Measurements from ENCODE around the gene C10orf143. TPM values are rescaled to one million over a fixed set of nuclear protein-coding genes. Genes with fewer than 3 reads are reported as not detected.
"Not testable (repeated sequence)": the region's sequence is repeated elsewhere in the genome, so short reads cannot be mapped to it uniquely, and the experiment has no call there.

C10orf143 gene
- total RNA-seq, 3 donors from 2014 or later, result 3.0 to 4.5 (median 4.2) TPM

GRCh38 chr10:130024779-130025325 is 85.8 kb downstream of the C10orf143 start:
- Mint-ChIP-seq H3K4me3 (no peak overlapping the region), H3K36me3 (ENCODE audit: insufficient read depth) (no peaks in the 10 kb centered on the region), H3K4me1 (ENCODE audit: low read depth) (no peaks in the 10 kb centered on the region), H3K27me3 (ENCODE audit: low read depth) (peaks cover 3% of the 10 kb centered on the region), H3K9me3 (no peaks in the 10 kb centered on the region)
- ATAC-seq (no peak), DNase-seq (no peak)

GRCh38 chr10:130024326-130024725 is 86.3 kb downstream of the C10orf143 start:
- not testable (repeated sequence) for H3K9me3 Mint-ChIP-seq, H3K4me3 Mint-ChIP-seq

GRCh38 chr10:130023454-130024230 is 87.0 kb downstream of the C10orf143 start:
- Mint-ChIP-seq H3K36me3 (ENCODE audit: insufficient read depth) (no peaks in the 10 kb centered on the region), H3K9me3 (no peaks in the 10 kb centered on the region), H3K4me1 (ENCODE audit: low read depth) (no peaks in the 10 kb centered on the region), H3K4me3 (no peak overlapping the region), H3K27me3 (ENCODE audit: low read depth) (peaks cover 3% of the 10 kb centered on the region)
- no peak for DNase-seq
- no peak for ATAC-seq

More at GRCh38 chr10:130024326-130024725, 86.3 kb downstream of the C10orf143 start:
- H3K36me3 Mint-ChIP-seq (ENCODE audit: insufficient read depth); ATAC-seq; H3K4me1 Mint-ChIP-seq (ENCODE audit: low read depth); DNase-seq; H3K27me3 Mint-ChIP-seq (ENCODE audit: low read depth): not testable (repeated sequence)

GRCh38 chr10:130022511-130023299 is 87.9 kb downstream of the C10orf143 start:
- H3K4me1 Mint-ChIP-seq (ENCODE audit: low read depth), result no peaks in the 10 kb centered on the region
- no peaks in the 10 kb centered on the region for H3K36me3 Mint-ChIP-seq (ENCODE audit: insufficient read depth)
- DNase-seq, result no peak
- H3K9me3 Mint-ChIP-seq, result no peaks in the 10 kb centered on the region
- H3K27me3 Mint-ChIP-seq (ENCODE audit: low read depth), result peaks cover 3% of the 10 kb centered on the region
- no peak for ATAC-seq
- no peak overlapping the region for H3K4me3 Mint-ChIP-seq

GRCh38 chr10:130022086-130022485 is 88.5 kb downstream of the C10orf143 start:
- no peak for ATAC-seq
- Mint-ChIP-seq H3K9me3 (no peaks in the 10 kb centered on the region), H3K4me3 (no peak overlapping the region), H3K27me3 (ENCODE audit: low read depth) (no peaks in the 10 kb centered on the region), H3K4me1 (ENCODE audit: low read depth) (no peaks in the 10 kb centered on the region), H3K36me3 (ENCODE audit: insufficient read depth) (no peaks in the 10 kb centered on the region)
- DNase-seq, result no peak

GRCh38 chr10:130021383-130021950 is 89.2 kb downstream of the C10orf143 start:
- no peaks in the 10 kb centered on the region for H3K9me3 Mint-ChIP-seq
- DNase-seq (no peak), ATAC-seq (no peak)
- no peaks in the 10 kb centered on the region for H3K4me1 Mint-ChIP-seq (ENCODE audit: low read depth)
- H3K4me3 Mint-ChIP-seq, result no peak overlapping the region
- H3K36me3 Mint-ChIP-seq (ENCODE audit: insufficient read depth), result no peaks in the 10 kb centered on the region
- no peaks in the 10 kb centered on the region for H3K27me3 Mint-ChIP-seq (ENCODE audit: low read depth)

- no peak for ATAC-seq
- Mint-ChIP-seq H3K36me3 (ENCODE audit: insufficient read depth) (no peaks in the 10 kb centered on the region), H3K4me3 (no peak overlapping the region), H3K4me1 (ENCODE audit: low read depth) (no peaks in the 10 kb centered on the region), H3K27me3 (ENCODE audit: low read depth) (no peaks in the 10 kb centered on the region), H3K9me3 (no peaks in the 10 kb centered on the region)
- no peak for DNase-seq
Observed at GRCh38 chr10:130020651-130021382, 89.8 kb downstream of the C10orf143 start.

- no peak overlapping the region for H3K4me3 Mint-ChIP-seq
- ATAC-seq, result no peak
Observed at GRCh38 chr10:130018730-130019185, 91.9 kb downstream of the C10orf143 start.

GRCh38 chr10:130018265-130018664 is 92.4 kb downstream of the C10orf143 start:
- H3K27me3 Mint-ChIP-seq (ENCODE audit: low read depth), result peaks cover 2% of the 10 kb centered on the region
- no peaks in the 10 kb centered on the region for H3K9me3 Mint-ChIP-seq
- H3K4me1 Mint-ChIP-seq (ENCODE audit: low read depth), result no peaks in the 10 kb centered on the region
- DNase-seq, result no peak
- no peak overlapping the region for H3K4me3 Mint-ChIP-seq
- ATAC-seq, result no peak
- H3K36me3 Mint-ChIP-seq (ENCODE audit: insufficient read depth), result no peaks in the 10 kb centered on the region

More at GRCh38 chr10:130018730-130019185, 91.9 kb downstream of the C10orf143 start:
- no peak for DNase-seq
- Mint-ChIP-seq H3K9me3 (no peaks in the 10 kb centered on the region), H3K36me3 (ENCODE audit: insufficient read depth) (no peaks in the 10 kb centered on the region), H3K4me1 (ENCODE audit: low read depth) (no peaks in the 10 kb centered on the region), H3K27me3 (ENCODE audit: low read depth) (no peaks in the 10 kb centered on the region)

- Mint-ChIP-seq H3K4me3 (no peak overlapping the region), H3K27me3 (ENCODE audit: low read depth) (peaks cover 2% of the 10 kb centered on the region), H3K36me3 (ENCODE audit: insufficient read depth) (no peaks in the 10 kb centered on the region), H3K9me3 (no peaks in the 10 kb centered on the region), H3K4me1 (ENCODE audit: low read depth) (no peaks in the 10 kb centered on the region)
- DNase-seq, result no peak
- ATAC-seq, result no peak
Observed at GRCh38 chr10:130017631-130018022, 93.0 kb downstream of the C10orf143 start.

- H3K36me3 Mint-ChIP-seq (ENCODE audit: insufficient read depth), result no peaks in the 10 kb centered on the region
- DNase-seq, result no peak
- no peak for ATAC-seq
- H3K4me3 Mint-ChIP-seq, result no peak overlapping the region
- H3K9me3 Mint-ChIP-seq, result no peaks in the 10 kb centered on the region
- no peaks in the 10 kb centered on the region for H3K4me1 Mint-ChIP-seq (ENCODE audit: low read depth)
- H3K27me3 Mint-ChIP-seq (ENCODE audit: low read depth), result peaks cover 3% of the 10 kb centered on the region
Observed at GRCh38 chr10:130016993-130017630, 93.5 kb downstream of the C10orf143 start.

- no peak for ATAC-seq
- no peaks in the 10 kb centered on the region for H3K4me1 Mint-ChIP-seq (ENCODE audit: low read depth)
- DNase-seq, result no peak
- H3K27me3 Mint-ChIP-seq (ENCODE audit: low read depth), result peaks cover 8% of the 10 kb centered on the region
- H3K4me3 Mint-ChIP-seq, result no peak overlapping the region
- no peaks in the 10 kb centered on the region for H3K36me3 Mint-ChIP-seq (ENCODE audit: insufficient read depth)
- H3K9me3 Mint-ChIP-seq, result no peaks in the 10 kb centered on the region
Observed at GRCh38 chr10:130016095-130016494, 94.5 kb downstream of the C10orf143 start.

GRCh38 chr10:130015075-130015695 is 95.4 kb downstream of the C10orf143 start:
- no peak overlapping the region for H3K4me3 Mint-ChIP-seq
- H3K36me3 Mint-ChIP-seq (ENCODE audit: insufficient read depth), result no peaks in the 10 kb centered on the region
- H3K27me3 Mint-ChIP-seq (ENCODE audit: low read depth), result peaks cover 8% of the 10 kb centered on the region
- no peaks in the 10 kb centered on the region for H3K4me1 Mint-ChIP-seq (ENCODE audit: low read depth)
- ATAC-seq (no peak), DNase-seq (no peak)
- H3K9me3 Mint-ChIP-seq, result no peaks in the 10 kb centered on the region

Data from activated T-cell treated with anti-CD3 and anti-CD28 coated beads, Interleukin-2, amount 50 U/mL, for 4 hours (primary cell).